ENCODE data around the gene CLHC1. TPM values are rescaled to one million over a fixed set of nuclear protein-coding genes. Genes with fewer than 3 reads are reported as not detected.
A peak's percentile ranks its signal among the peaks of the same experiment; 100 is the strongest.

CLHC1 gene
- total RNA-seq, 4 donors from 2014 or later = 2.3 to 12.5 (median 9.3) TPM

DNA sequence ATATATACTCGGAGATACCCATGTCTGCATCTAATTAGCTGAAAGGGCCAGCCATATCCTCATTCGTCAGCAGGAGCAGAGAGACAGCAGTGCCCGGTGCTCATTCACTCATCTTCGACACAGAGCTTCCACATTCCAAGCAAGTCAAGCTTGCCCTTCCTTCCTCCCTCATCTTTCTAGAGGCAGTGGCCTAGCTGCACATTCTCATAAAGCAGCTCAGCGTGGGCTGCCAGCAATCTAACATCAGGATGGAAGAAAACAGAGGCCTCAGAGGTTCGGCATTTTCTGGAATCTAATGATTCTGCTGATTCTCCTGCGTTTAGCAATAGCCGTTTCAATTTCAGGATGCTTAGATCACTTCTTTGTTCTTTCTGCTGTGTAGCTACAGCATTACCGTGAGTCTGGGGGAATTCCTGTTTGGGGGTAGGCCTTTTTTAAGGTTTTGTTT lies 68.8 kb downstream of the CLHC1 start:
- intact Hi-C loops (cut with DNase I) = no loop called here
- no peaks in the 10 kb centered on the region for H3K9me3 ChIP-seq
- H3K4me1 ChIP-seq = peaks cover 8 to 72% (median 34%) of the 10 kb centered on the region in 3 donors
- no peak for TF ChIP-seq POLR2A (IDR thresholded peaks at IDR 0.05)
- TF ChIP-seq, protein P1, sequence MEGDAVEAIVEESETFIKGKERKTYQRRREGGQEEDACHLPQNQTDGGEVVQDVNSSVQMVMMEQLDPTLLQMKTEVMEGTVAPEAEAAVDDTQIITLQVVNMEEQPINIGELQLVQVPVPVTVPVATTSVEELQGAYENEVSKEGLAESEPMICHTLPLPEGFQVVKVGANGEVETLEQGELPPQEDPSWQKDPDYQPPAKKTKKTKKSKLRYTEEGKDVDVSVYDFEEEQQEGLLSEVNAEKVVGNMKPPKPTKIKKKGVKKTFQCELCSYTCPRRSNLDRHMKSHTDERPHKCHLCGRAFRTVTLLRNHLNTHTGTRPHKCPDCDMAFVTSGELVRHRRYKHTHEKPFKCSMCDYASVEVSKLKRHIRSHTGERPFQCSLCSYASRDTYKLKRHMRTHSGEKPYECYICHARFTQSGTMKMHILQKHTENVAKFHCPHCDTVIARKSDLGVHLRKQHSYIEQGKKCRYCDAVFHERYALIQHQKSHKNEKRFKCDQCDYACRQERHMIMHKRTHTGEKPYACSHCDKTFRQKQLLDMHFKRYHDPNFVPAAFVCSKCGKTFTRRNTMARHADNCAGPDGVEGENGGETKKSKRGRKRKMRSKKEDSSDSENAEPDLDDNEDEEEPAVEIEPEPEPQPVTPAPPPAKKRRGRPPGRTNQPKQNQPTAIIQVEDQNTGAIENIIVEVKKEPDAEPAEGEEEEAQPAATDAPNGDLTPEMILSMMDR (IDR thresholded peaks at IDR 0.05) = no peak
- 63 to 70% methylated on average over 9 of the region's 9 CpGs for WGBS, 2 donors
- DNase-seq = no peak
- peak overlapping the region in 2 of 4 donors; percentile 53 to 55 for H3K27ac ChIP-seq
- no peaks in the 10 kb centered on the region for H3K27me3 ChIP-seq
- H3K4me3 ChIP-seq = no peak overlapping the region
- H3K36me3 ChIP-seq = no peaks in the 10 kb centered on the region

GRCh38 chr2:55162284-55163006 lies 69.6 kb downstream of the CLHC1 start:
- H3K27ac ChIP-seq = peak overlapping the region in 1 of 4 donors; percentile 53
- no peaks in the 10 kb centered on the region for H3K36me3 ChIP-seq
- no peak overlapping the region for H3K4me3 ChIP-seq
- H3K27me3 ChIP-seq = no peaks in the 10 kb centered on the region
- H3K4me1 ChIP-seq = peaks cover 14 to 72% (median 41%) of the 10 kb centered on the region in 3 donors
- no peak for TF ChIP-seq POLR2A (IDR thresholded peaks at IDR 0.05)
- TF ChIP-seq, protein P1 (IDR thresholded peaks at IDR 0.05) = no peak
- DNase-seq = no peak
- H3K9me3 ChIP-seq = no peaks in the 10 kb centered on the region
- WGBS, 2 donors = 73 to 74% methylated on average over 10 to 11 of the region's 11 CpGs
- intact Hi-C loops (cut with DNase I) = no loop called here

GRCh38 chr2:55161295-55162210 lies 70.5 kb downstream of the CLHC1 start:
- Histone ChIP-seq H3K27ac (peak overlapping the region in 2 of 4 donors; percentile 10 to 22), H3K36me3 (no peaks in the 10 kb centered on the region), H3K4me1 (peaks cover 19 to 78% (median 48%) of the 10 kb centered on the region in 3 donors), H3K4me3 (no peak overlapping the region), H3K9me3 (no peaks in the 10 kb centered on the region), H3K27me3 (no peaks in the 10 kb centered on the region)
- DNase-seq = no peak
- intact Hi-C loops (cut with DNase I) = no loop called here
- TF ChIP-seq POLR2A (IDR thresholded peaks at IDR 0.05) = no peak
- TF ChIP-seq, protein P1 (IDR thresholded peaks at IDR 0.05) = no peak
- 41 to 55% methylated on average over 10 of the region's 10 CpGs for WGBS, 2 donors

DNA sequence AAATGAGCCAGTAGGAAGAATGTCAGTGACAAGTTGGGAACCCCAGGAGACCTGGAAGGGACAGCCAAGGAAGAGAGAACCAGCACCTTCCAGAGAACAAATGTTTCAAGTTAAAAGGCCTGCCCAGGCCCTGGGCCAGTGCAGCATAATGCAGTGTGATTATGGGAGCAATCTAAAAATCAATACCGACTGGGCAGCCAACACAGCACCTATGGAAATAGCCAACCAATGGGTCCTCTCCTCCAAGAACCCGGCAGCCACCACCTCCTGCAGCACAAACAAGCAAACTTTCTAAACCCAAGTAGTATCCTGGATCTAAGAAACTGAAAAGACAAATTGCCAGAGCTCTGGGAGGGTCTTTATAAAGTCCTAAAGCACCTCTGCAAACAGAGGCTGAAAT lies 71.7 kb downstream of the CLHC1 start:
- Histone ChIP-seq H3K9me3 (no peaks in the 10 kb centered on the region), H3K27ac (no peak overlapping the region), H3K4me1 (peaks cover 30 to 90% (median 59%) of the 10 kb centered on the region in 3 donors), H3K36me3 (no peaks in the 10 kb centered on the region), H3K4me3 (no peak overlapping the region), H3K27me3 (no peaks in the 10 kb centered on the region)
- intact Hi-C loops (cut with DNase I) = no loop called here
- no peak for DNase-seq
- WGBS, 2 donors = 90 to 92% methylated on average over 2 of the region's 2 CpGs
- no peak for TF ChIP-seq POLR2A (IDR thresholded peaks at IDR 0.05)
- TF ChIP-seq, protein P1 (IDR thresholded peaks at IDR 0.05) = no peak

DNA sequence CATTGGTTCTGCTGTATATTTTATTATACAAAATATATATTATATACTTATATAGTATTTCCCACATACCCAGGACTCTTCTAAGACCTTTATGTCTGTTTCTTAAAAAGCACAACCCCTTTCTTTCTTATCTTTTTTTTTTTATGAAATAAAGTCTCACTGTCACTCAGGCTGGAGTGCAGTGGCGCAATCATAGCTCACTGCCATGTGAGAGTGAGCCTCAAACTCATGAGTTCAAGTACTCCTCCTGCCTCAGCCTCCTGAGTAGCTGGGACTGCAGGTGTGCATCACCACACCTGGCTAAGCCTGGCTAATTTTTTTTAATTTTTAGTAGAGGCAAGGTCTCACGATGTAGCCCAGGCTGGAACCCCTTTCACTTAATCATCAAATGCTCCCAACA lies 72.3 kb downstream of the CLHC1 start:
- WGBS, 2 donors = 97 to 100% methylated on average over 2 of the region's 2 CpGs
- H3K4me3 ChIP-seq = no peak overlapping the region
- peaks cover 34 to 96% (median 66%) of the 10 kb centered on the region in 3 donors for H3K4me1 ChIP-seq
- intact Hi-C loops (cut with DNase I) = no loop called here
- no peaks in the 10 kb centered on the region for H3K9me3 ChIP-seq
- no peak for TF ChIP-seq POLR2A (IDR thresholded peaks at IDR 0.05)
- TF ChIP-seq, protein P1 (IDR thresholded peaks at IDR 0.05) = no peak
- H3K27me3 ChIP-seq = no peaks in the 10 kb centered on the region
- peak overlapping the region in 1 of 4 donors; percentile 86 for H3K27ac ChIP-seq
- no peak for DNase-seq
- H3K36me3 ChIP-seq = no peaks in the 10 kb centered on the region
